ENCODE measurements around the gene TCEANC2. TPM values are rescaled to one million over a fixed set of nuclear protein-coding genes. Genes with fewer than 3 reads are reported as not detected.
"Not testable (repeated sequence)": the region's sequence is repeated elsewhere in the genome, so short reads cannot be mapped to it uniquely, and the experiment has no call there.

The TCEANC2 gene
- total RNA-seq, 1 experiment from 2014 or later, result 8.4 TPM

DNA sequence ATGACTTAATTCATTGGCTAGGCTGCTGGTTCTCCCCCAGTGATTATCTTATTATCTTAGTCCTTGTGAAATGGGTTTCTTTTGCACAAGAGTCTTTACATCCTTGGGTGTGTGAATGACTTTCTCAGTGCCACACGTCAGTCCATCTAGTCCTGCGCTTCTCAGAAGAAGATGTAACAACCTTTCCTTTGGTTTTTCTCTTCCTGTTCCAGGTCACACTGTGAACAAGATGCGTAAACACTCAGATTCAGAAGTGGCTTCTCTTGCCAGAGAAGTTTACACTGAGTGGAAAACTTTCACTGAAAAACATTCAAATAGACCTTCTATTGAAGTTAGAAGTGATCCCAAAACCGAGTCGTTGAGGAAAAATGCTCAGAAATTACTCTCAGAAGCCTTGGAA lies 35.0 kb downstream of the TCEANC2 start:
- H3K4me3 Mint-ChIP-seq (ENCODE audit: low read depth, unreplicated experiment), result no peak overlapping the region
- no peak for DNase-seq
- no peaks in the 10 kb centered on the region for H3K4me1 Mint-ChIP-seq (ENCODE audit: low read depth, unreplicated experiment)
- no peaks in the 10 kb centered on the region for H3K9me3 Mint-ChIP-seq (ENCODE audit: low read depth, unreplicated experiment)
- H3K27me3 Mint-ChIP-seq (ENCODE audit: unreplicated experiment), result no peaks in the 10 kb centered on the region
- H3K27ac Mint-ChIP-seq (ENCODE audit: unreplicated experiment), result no peak overlapping the region
- BruUV-seq (replicated peaks), result no TSS peak
- TF ChIP-seq, protein P1, sequence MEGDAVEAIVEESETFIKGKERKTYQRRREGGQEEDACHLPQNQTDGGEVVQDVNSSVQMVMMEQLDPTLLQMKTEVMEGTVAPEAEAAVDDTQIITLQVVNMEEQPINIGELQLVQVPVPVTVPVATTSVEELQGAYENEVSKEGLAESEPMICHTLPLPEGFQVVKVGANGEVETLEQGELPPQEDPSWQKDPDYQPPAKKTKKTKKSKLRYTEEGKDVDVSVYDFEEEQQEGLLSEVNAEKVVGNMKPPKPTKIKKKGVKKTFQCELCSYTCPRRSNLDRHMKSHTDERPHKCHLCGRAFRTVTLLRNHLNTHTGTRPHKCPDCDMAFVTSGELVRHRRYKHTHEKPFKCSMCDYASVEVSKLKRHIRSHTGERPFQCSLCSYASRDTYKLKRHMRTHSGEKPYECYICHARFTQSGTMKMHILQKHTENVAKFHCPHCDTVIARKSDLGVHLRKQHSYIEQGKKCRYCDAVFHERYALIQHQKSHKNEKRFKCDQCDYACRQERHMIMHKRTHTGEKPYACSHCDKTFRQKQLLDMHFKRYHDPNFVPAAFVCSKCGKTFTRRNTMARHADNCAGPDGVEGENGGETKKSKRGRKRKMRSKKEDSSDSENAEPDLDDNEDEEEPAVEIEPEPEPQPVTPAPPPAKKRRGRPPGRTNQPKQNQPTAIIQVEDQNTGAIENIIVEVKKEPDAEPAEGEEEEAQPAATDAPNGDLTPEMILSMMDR (IDR thresholded peaks at IDR 0.05; ENCODE audit: unreplicated experiment), result no peak
- intact Hi-C loops (cut with micrococcal nuclease; ENCODE audit: unreplicated experiment), result no loop called here
- no peaks in the 10 kb centered on the region for H3K36me3 Mint-ChIP-seq (ENCODE audit: insufficient read depth, unreplicated experiment)
- CTCF ChIA-PET, result no interaction called here

DNA sequence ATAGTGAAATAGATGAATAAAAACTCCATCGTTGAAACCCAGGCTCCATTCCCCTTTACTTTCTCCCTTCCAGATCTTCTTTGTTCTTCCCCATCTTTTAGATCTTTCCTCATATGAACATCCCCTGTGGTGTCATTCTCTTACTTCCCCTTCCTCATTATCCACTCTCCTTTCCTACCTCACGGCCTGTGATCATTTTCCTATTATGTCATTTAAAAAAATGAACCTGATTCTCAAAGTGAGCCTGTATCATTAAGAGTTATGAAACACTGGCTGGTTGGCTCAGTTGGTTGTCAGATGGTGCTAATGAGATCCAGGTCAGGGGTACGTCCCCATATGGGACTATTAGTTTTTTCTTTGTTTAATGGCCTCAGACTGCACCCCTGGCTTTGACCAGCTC lies 38.3 kb downstream of the TCEANC2 start:
- H3K27ac Mint-ChIP-seq (ENCODE audit: unreplicated experiment), result no peak overlapping the region
- no TSS peak for BruUV-seq (replicated peaks)
- no peak overlapping the region for H3K4me3 Mint-ChIP-seq (ENCODE audit: low read depth, unreplicated experiment)
- H3K36me3 Mint-ChIP-seq (ENCODE audit: insufficient read depth, unreplicated experiment), result peaks cover under 1% of the 10 kb centered on the region
- no peak for DNase-seq
- CTCF ChIA-PET, result no interaction called here
- no peaks in the 10 kb centered on the region for H3K9me3 Mint-ChIP-seq (ENCODE audit: low read depth, unreplicated experiment)
- intact Hi-C loops (cut with micrococcal nuclease; ENCODE audit: unreplicated experiment), result no loop called here
- peaks cover 8% of the 10 kb centered on the region for H3K4me1 Mint-ChIP-seq (ENCODE audit: low read depth, unreplicated experiment)
- H3K27me3 Mint-ChIP-seq (ENCODE audit: unreplicated experiment), result no peaks in the 10 kb centered on the region
- TF ChIP-seq, protein P1 (IDR thresholded peaks at IDR 0.05; ENCODE audit: unreplicated experiment), result no peak

DNA sequence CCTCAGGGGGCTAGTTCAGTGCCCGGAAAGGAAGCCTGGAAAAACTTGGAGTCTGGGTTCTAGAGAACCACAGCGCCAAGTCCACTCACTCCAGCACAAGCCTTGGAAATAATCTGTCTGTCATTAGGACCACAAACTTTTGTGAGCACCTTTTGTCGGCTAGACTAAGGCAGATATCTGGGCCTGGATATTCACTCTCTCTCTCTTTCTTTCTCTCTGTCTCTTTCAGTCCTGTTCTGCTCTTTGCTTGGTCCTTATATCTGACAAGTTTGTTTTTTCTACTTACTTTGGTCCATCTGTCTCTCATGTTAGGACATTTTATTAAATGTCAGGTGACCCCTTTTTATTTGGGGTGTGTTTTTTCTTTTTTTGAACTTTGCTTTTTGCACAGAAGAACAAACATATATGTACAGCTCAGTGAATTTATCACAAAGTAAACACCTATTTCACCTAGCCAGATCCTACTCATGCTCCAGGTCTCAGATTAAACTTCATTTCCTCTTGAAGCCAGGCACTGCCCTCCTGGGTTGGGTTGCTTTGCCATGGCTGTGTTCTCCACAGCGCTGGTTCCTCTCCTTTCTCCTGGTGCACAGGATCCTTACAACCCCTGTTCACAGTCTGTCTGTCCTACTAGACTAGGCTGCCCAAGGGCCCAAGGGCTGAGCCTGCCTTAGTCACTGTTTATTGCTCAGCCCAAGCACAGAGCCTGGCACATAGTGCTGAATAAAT lies 40.8 kb downstream of the TCEANC2 start:
- no peaks in the 10 kb centered on the region for H3K27me3 Mint-ChIP-seq (ENCODE audit: unreplicated experiment)
- intact Hi-C loops (cut with micrococcal nuclease; ENCODE audit: unreplicated experiment), result no loop called here
- CTCF ChIA-PET, result no interaction called here
- H3K9me3 Mint-ChIP-seq (ENCODE audit: low read depth, unreplicated experiment), result no peaks in the 10 kb centered on the region
- no peak for DNase-seq
- H3K4me3 Mint-ChIP-seq (ENCODE audit: low read depth, unreplicated experiment), result no peak overlapping the region
- TF ChIP-seq, protein P1 (IDR thresholded peaks at IDR 0.05; ENCODE audit: unreplicated experiment), result no peak
- peaks cover 8% of the 10 kb centered on the region for H3K4me1 Mint-ChIP-seq (ENCODE audit: low read depth, unreplicated experiment)
- no TSS peak for BruUV-seq (replicated peaks)
- H3K36me3 Mint-ChIP-seq (ENCODE audit: insufficient read depth, unreplicated experiment), result peaks cover 4% of the 10 kb centered on the region
- no peak overlapping the region for H3K27ac Mint-ChIP-seq (ENCODE audit: unreplicated experiment)

DNA sequence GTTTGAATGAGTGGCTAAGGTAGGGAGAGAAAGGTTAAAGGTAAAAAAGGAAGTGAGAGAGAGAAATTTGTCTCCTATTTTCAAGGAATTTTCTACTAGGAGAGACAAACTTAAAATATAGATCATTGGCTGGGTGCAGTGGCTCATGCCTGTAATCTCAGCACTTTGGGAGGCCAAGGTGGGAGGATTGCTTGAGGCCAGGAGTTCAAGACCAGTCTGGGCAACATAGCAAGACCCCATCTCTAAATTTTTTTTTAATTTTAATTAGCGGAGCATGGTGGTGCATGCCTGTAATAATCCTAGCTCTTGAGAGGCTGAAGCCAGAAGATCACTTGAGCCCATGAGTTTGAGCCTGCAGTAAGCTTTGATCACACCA lies 41.3 kb downstream of the TCEANC2 start:
- H3K9me3 Mint-ChIP-seq (ENCODE audit: low read depth, unreplicated experiment), result not testable (repeated sequence)

DNA sequence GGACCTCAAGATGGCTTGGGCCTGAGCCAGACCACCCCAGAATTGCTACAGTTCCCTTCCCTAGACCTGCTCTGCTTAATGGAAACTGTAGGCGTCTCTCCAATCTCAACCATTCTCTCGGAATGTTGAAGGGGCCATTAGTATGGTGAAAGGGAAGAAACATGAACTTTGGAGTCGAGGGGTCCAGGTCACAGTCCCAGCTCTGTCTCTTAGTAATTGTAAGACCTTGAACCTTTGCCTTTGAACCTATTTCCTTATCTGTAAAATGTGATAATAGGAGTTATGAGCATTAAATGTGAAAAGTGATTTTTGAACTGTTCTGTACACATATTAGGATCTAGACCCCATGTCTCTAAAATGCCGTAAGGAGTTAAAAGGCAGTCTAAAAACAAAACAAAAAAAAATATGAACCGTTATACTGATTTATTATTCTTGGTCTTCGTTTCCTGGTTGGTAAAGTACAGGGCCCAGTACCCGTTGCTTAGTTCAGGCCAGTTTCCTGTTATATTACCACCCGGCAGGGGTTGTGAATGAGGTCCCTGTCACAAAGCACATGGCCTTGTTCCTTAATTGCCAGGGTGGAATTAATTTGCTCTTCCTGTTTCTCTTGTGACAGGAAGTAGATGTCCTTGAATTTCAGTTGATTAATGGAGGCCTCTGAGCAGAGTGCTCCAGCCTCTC lies 42.3 kb downstream of the TCEANC2 start:
- peaks cover 8% of the 10 kb centered on the region for H3K4me1 Mint-ChIP-seq (ENCODE audit: low read depth, unreplicated experiment)
- TF ChIP-seq, protein P1 (IDR thresholded peaks at IDR 0.05; ENCODE audit: unreplicated experiment), result no peak
- no peak overlapping the region for H3K4me3 Mint-ChIP-seq (ENCODE audit: low read depth, unreplicated experiment)
- H3K27ac Mint-ChIP-seq (ENCODE audit: unreplicated experiment), result no peak overlapping the region
- intact Hi-C loops (cut with micrococcal nuclease; ENCODE audit: unreplicated experiment), result no loop called here
- no peaks in the 10 kb centered on the region for H3K27me3 Mint-ChIP-seq (ENCODE audit: unreplicated experiment)
- CTCF ChIA-PET, result no interaction called here
- H3K36me3 Mint-ChIP-seq (ENCODE audit: insufficient read depth, unreplicated experiment), result peaks cover 4% of the 10 kb centered on the region
- no TSS peak for BruUV-seq (replicated peaks)
- no peak for DNase-seq
- H3K9me3 Mint-ChIP-seq (ENCODE audit: low read depth, unreplicated experiment), result no peaks in the 10 kb centered on the region

More for the DNA sequence above, 41.3 kb downstream of the TCEANC2 start:
- H3K4me1 Mint-ChIP-seq (ENCODE audit: low read depth, unreplicated experiment); H3K27ac Mint-ChIP-seq (ENCODE audit: unreplicated experiment); intact Hi-C loops (cut with micrococcal nuclease; ENCODE audit: unreplicated experiment); H3K27me3 Mint-ChIP-seq (ENCODE audit: unreplicated experiment); CTCF ChIA-PET; DNase-seq; H3K4me3 Mint-ChIP-seq (ENCODE audit: low read depth, unreplicated experiment); BruUV-seq (replicated peaks); H3K36me3 Mint-ChIP-seq (ENCODE audit: insufficient read depth, unreplicated experiment): not testable (repeated sequence)
